ENCODE measurements around the gene C2orf78. TPM values are rescaled to one million over a fixed set of nuclear protein-coding genes. Genes with fewer than 3 reads are reported as not detected.
"Not testable (repeated sequence)": the region's sequence is repeated elsewhere in the genome, so short reads cannot be mapped to it uniquely, and the experiment has no call there.

Gene C2orf78
- polyA plus RNA-seq, 10 donors = not detected

DNA sequence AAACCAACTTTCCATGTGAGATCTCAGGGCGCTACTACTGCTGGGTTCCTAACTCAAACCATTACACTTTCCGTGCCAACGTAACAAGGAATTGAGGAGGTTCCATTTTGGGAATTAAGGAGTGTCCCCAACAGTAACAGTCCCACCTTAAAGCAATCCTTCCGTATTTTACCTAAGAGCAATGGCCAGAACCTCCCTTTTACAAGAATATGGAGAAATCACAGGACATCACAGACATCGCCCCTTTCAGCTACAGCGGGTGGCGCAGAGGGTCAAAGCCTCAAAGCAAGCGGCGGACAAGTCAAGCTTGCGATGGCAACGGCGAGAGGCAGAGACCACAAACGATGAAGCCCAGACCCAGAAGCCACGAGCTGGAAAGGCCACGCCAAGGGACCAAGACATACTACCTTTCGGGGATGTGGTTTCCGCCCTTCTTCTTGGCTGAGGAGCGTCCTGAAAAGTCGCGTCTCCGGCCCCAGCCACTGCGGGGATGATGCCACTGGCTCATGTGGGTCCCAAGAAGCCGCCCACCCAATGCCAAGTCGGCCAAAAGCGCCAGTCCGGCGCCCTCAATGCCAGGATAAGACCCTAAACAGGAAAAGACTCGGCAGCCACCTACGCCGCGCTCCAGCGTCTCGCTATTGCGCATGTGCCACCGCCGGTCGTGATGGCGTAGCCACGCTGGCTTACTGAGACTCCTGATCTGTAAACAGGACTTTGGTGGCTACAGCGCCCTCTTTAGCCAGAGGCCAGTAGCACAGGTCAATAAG, 4.3 kb upstream of the C2orf78 start, which contains the start of gene DUSP11:
TSS of gene DUSP11 (minus strand) at position 637 of the 770 bp plus-strand sequence. CDS start at position 508, 129 bp downstream.
- peak; percentile 95 to 97 (median 95) for DNase-seq

GRCh38 chr2:73780237-73780582, 3.8 kb upstream of the C2orf78 start:
- no peak for DNase-seq

GRCh38 chr2:73783402-73783801, 581 bp upstream of the C2orf78 start:
- not testable (repeated sequence) for DNase-seq

DNA sequence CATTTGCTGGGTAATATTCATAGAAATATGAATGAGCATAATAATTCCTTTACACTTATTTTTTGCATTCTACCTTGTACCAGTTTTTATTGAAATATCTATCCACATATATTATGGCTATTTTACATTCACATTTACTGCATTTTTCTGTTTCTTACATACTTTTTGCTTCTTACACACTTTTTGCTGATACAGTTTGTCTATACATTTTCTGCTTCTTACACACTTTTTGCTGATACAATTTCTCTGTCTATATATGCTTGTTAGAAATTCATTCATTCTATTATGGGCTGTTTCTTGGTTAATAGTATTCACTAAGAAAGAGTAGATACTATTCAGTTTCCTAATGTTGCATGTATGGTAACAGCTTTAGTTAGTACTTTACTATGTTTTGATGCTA, 27.9 kb downstream of the C2orf78 start:
- no peak for DNase-seq

GRCh38 chr2:73812635-73813034, 28.7 kb downstream of the C2orf78 start:
- no peak for DNase-seq

- DNase-seq = no peak
These were observed 34.3 kb downstream of the C2orf78 start for GRCh38 chr2:73818296-73818695.

DNA sequence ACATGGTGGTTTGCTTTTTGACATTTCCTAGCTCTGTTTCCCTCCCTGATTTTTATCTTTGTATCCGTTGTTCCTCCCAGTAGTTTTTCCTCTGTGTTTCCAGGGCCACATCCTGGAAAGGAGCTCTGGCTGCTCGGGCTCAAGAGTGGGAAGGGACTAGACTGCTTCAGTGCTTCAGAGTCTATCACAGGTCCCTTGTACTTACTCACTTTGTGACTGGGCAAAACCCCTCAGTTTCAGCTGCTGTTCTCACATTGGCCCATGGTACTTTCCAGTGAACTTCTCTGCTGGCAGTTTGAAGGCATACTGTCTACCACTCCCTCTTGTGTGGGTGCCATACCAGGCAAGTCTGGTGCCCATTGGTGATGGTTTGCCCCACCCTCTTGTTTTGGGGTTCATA, 37.2 kb downstream of the C2orf78 start:
- DNase-seq = no peak

DNA sequence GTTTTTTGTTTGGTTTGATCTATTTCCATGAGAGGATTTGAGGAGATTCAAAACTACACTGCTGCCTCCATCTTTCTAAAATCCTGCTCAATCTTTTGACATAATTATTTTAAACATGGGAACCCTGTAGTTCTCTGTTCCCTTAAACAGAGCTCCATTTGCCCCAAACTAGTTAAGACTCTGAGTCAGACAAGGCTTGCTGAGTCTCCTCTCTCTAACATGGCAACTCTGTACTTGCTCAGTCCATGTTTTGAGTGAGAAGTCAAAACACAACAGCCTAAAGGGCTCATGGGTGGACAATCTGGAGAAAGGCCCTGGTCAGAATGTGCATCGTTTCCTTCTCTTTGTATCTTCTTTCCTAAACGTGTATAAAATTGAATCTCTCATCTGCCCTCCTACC, 37.7 kb downstream of the C2orf78 start:
- no peak for DNase-seq

DNA sequence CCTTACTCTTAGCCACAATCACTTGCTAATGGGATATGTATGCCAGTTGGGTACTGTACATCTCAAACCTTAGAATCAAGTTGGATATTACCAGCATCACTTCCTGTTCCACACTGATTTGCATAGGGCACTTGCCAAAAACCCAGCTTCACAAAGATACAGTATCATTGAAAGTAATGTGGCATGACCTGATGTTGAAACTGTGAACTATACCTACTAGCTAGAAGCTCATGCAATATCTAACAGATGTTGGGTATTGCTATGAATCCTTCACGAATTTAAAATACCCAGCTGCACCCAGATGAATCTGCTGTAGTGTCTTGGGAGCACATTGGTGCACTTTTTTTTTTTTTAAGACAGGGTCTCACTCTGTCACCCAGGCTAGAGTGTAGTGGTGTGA, 38.3 kb downstream of the C2orf78 start:
- DNase-seq = no peak

- DNase-seq = no peak
These were observed 39.0 kb downstream of the C2orf78 start for GRCh38 chr2:73822991-73823390.

DNA sequence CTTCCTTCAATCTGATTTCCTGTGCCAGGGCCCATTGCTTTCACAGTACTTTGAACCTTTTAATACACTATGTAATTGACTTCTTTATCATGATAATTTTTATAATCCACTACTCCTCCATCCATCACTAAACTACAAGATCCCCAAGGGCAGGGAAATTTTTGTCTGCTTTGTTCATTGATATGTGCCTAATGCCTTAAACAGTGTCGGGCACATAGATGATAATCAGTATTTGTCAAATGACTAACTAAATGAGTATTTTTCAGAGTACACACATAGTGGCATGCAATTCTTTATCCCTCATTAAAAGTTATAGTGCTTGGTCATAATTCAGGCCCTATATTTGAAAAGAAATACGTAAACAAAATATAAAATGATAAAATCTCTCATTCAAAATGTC, 39.4 kb downstream of the C2orf78 start:
- no peak for DNase-seq

DNA sequence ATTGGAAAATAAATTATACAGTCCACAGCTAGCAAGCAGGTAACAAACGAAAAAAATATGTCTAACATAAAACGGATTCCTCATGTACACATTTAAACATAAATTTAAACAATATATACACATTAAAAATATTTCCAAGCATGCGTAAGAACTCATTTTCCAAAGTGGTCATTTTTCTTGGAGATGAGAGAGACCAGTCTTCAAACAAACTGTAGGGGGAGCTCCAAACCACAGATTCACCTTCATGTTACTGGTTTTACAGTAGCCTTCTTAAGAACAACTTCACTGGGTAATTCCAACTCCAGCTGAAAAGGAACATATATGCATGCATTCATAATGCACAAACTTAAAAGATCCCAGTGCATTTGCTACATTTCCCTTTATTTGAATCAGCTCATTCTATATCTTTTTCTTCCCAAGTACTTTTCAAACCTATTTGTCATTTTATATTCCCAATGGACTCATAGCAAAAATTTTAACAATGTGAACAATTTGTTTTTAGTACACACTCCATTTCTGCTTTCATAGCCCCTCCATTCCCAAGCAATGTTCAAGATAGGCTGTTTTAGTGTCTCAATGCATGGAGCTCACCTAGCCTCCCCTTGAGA, 40.0 kb downstream of the C2orf78 start:
- DNase-seq = peak; percentile 68 to 81 (median 73)

DNA sequence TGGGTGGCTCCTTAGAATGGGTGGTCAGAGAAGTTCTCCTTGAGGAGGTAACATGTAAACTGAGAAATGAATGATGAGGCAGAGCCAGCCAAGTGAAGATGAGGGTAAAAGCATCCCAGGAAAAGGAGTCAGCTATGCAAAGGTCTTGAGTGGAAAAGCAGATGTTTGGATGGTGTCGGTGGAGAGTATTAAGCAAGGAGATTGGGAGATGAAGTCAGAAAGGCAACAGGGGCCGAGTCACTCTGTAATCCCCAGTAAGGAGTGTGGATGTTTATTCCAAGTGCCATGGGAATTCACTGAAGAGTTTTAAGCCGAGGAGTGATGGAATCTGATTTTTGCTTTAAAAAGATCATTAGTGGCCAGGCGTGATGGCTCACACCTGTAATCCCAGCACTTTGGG, 41.4 kb downstream of the C2orf78 start:
- no peak for DNase-seq

GRCh38 chr2:73827018-73827417, 43.0 kb downstream of the C2orf78 start:
- peak in 1 of 3 donors; percentile 18 for DNase-seq

- DNase-seq = no peak
These were observed 43.8 kb downstream of the C2orf78 start for GRCh38 chr2:73827660-73828388.

- no peak for DNase-seq
These were observed 44.4 kb downstream of the C2orf78 start for GRCh38 chr2:73828389-73828817.

GRCh38 chr2:73828818-73829570, 45.0 kb downstream of the C2orf78 start, which contains the start of gene STAMBP:
Gene STAMBP, plus strand, starts transcription at chr2:73828961. Its CDS starts 1,896 bp downstream, at chr2:73830857.
- DNase-seq = peak; percentile 98 to 99 (median 99)

DNA sequence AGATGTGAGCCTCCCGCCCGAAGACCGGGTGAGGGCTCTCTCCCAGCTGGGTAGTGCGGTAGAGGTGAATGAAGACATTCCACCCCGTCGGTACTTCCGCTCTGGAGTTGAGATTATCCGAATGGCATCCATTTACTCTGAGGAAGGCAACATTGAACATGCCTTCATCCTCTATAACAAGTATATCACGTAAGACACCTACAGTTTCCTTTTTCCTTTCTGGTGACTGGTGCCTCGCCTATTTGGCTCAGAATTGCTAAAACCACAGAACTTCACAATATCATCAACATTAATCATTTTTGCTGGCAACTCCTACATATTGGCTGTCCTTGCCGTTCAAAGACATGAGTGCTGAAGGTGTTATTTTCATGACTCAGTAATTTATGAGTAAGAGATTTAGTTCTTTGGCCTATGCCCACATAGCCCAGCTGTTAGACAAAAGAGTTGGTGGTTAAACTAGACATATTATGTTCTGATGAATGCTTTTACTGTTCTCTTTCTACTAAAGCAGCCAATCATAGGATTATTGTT, 47.0 kb downstream of the C2orf78 start:
- DNase-seq = peak in 1 of 3 donors; percentile 74

DNA sequence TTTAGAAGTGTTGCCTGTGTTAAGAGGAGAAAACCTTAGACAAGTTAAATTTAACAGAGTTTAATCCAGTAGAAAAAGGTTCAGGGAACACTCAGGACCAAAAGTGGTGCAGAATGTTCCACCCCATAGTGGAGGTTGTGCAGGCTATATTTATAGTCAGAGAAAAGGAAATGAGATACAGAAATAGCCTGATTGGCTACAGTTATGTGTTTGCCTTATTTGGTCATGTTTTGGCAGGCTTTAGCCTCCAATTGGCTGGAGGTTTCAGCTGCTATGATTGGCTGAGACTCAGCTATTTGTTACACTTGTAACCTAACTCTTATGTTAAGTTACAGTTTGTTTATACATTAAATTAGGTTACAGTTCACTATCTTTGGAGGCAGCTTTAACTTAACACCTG, 48.9 kb downstream of the C2orf78 start:
- peak in 2 of 3 donors; percentile 27 to 36 for DNase-seq

DNA sequence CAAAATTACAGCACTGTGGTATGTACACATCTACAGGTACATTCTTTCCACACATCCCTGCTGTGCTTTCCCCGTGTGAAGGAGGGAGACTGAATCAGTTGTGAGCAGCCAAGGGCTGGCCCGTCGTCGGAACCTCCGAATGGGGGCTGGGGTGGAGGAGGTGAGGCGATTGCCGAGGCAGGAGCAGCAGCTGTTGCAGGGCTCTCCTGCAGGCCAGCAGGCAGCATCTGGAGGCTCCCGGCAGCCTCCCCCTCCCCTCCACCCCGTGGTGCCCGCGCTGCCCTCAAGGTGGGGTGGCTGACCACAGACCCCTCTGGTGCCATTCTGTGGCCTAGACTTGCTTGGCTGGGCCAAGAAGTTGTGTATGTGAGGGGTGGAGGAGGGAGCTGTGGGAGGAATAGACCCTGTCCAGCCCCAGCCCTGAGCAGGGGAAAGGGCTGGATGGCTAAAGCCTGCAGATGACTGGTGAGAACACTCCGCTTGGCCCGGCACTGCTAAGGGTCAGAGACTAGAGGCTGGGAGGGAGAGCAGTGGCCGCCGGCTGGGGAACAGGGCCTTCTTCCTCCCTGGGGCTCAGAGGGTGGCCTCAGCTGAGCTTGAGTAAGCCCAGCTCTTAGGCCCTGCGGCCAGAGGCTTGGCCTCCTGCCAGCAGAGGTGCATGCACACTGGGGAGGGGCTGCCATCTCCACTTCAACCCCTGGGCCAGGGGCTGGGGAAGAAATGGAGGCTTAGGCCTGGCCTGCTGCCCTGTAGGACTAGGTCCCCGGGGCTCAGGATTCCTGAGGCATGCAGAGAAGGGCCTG, 52.4 kb downstream of the C2orf78 start:
- DNase-seq = no peak
